LNCaP clone FGC (cell line): ENCODE measurements around the gene PTS.

Source experiments
- DNase-seq: peaks from one replicate; pipeline ENCODE4 v3.0.0-alpha.2; 2011; ENCODE audit warnings: low read depth
- H3K4me3 ChIP-seq: 2 replicates; pipeline ENCODE4 v1.5.1; 2011; ENCODE audit warnings: mild to moderate bottlenecking, low read depth, low read length, control low read depth
- TF ChIP-seq, protein P1 (sequence below): IDR thresholded peaks from 2 replicates; pipeline ENCODE4 v1.5.1; 2012; ENCODE audit warnings: mild to moderate bottlenecking; ENCODE audit not compliant: control insufficient read depth, insufficient read depth; ENCODE audit errors: extremely low read depth

The PTS gene

DNA sequence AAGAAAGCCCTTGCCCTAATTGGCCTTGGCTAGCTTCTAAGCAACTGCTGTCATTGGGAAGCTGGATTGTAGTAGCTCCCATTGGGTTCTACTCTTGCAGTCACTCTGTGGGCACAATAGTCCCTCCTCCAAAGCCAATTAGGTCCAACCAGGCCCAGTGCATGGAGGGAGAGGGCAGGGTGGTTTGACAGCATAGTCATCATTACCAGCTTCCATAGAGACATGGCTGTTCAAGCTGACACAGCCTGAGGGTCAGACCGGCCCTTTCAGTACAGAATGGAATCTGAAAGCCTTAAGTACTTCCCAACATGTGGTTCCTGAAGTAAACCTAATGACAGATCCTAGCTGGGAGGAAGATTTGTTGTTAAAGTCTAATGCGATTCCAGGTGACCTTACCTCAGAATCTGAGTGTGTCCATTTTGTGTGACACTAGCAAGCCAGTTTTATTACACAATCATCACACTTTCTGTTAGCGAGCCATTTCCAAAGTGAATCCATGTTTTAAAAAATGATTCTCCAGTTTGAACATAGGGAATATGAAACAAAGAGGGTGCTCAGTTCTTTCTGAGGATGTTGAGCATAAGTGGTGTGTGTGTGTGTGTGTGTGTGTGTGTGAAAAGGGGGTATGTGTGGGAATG, 27.5 kb downstream of the PTS start:
- no peak overlapping the region for H3K4me3 ChIP-seq
- TF ChIP-seq, protein P1, sequence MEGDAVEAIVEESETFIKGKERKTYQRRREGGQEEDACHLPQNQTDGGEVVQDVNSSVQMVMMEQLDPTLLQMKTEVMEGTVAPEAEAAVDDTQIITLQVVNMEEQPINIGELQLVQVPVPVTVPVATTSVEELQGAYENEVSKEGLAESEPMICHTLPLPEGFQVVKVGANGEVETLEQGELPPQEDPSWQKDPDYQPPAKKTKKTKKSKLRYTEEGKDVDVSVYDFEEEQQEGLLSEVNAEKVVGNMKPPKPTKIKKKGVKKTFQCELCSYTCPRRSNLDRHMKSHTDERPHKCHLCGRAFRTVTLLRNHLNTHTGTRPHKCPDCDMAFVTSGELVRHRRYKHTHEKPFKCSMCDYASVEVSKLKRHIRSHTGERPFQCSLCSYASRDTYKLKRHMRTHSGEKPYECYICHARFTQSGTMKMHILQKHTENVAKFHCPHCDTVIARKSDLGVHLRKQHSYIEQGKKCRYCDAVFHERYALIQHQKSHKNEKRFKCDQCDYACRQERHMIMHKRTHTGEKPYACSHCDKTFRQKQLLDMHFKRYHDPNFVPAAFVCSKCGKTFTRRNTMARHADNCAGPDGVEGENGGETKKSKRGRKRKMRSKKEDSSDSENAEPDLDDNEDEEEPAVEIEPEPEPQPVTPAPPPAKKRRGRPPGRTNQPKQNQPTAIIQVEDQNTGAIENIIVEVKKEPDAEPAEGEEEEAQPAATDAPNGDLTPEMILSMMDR, result no peak
- no peak for DNase-seq

DNA sequence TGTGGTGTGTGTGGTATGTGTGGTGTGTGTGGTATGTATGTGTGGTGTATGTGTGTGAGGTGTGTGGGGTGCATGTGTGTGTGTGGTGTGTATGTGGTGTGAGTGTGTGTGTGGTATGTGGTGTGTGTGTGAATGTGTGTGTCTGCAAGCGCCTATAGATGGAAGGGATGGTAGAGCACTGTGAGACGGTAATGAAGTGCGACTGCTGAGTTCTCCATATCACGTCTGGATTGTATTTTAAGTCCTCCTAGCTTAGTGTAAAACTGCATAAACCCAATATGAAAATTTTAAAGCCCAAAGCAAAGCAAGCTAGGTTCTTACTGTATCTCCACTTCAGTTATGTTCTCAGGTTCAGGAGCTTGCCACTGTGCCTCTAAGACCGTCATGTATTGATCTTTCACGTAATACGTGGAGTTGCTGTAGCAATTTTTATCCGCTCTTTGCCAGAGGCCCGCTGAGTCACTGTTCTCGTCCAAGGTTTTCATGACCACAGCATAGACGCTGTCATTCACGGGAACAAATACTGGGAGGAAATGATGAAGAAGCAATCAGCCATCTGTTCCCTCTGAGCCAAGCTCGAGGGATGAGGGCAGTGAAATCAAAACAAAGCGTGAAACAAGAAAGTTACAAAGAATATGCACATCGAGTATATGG, 29.0 kb downstream of the PTS start:
- no peak for DNase-seq
- TF ChIP-seq, protein P1, result no peak

GRCh38 chr11:112260490-112260889, 34.3 kb downstream of the PTS start, which contains the start of gene PLET1:
PLET1 (minus strand) TSS chr11:112260860; CDS start chr11:112260589, 271 bp downstream.
- TF ChIP-seq, protein P1, result no peak
- no peak for DNase-seq
- H3K4me3 ChIP-seq, result no peak within 1 kb of the TSS

More for the DNA sequence above, 29.0 kb downstream of the PTS start:
- H3K4me3 ChIP-seq, result no peak overlapping the region

- H3K4me3 ChIP-seq, result no peak overlapping the region
- DNase-seq, result no peak
- TF ChIP-seq, protein P1, result no peak
These were observed 39.6 kb downstream of the PTS start for GRCh38 chr11:112265659-112266409.

DNA sequence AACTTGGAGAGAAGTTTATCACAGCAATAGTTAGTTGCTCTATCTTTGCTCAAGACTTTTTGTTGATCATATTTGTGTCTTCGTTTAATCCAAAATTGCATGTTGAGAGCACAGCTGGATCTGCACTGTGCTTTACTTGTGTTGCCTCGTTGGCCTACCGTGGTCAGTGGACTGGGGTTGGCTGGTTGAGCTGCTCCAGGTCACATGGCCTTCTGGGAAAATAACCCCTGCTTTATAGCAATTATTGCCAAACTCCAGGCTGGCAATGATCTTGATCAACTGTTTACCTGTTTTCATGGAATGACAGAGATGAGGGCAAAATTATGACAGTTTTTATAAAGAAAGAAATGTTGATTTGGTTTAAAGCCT, 40.2 kb downstream of the PTS start:
- no peak for DNase-seq
- no peak overlapping the region for H3K4me3 ChIP-seq
- TF ChIP-seq, protein P1, result no peak

- no peak for DNase-seq
- TF ChIP-seq, protein P1, result no peak
These were observed 41.0 kb downstream of the PTS start for GRCh38 chr11:112267188-112267591.

More at GRCh38 chr11:112267188-112267591, 41.0 kb downstream of the PTS start:
- no peak overlapping the region for H3K4me3 ChIP-seq
